HTERT RPE-1 (cell line): Measurements from ENCODE around the gene GJA4.

ENCODE experiments used
- in situ Hi-C: fragments of 300-500 bp; cut with MboI; formaldehyde crosslinking; loops from 4 replicates; pipeline ENCODE4 v1.14.3; 2020; ENCODE audit warnings: low sequenced_read_pairs

The GJA4 gene

DNA sequence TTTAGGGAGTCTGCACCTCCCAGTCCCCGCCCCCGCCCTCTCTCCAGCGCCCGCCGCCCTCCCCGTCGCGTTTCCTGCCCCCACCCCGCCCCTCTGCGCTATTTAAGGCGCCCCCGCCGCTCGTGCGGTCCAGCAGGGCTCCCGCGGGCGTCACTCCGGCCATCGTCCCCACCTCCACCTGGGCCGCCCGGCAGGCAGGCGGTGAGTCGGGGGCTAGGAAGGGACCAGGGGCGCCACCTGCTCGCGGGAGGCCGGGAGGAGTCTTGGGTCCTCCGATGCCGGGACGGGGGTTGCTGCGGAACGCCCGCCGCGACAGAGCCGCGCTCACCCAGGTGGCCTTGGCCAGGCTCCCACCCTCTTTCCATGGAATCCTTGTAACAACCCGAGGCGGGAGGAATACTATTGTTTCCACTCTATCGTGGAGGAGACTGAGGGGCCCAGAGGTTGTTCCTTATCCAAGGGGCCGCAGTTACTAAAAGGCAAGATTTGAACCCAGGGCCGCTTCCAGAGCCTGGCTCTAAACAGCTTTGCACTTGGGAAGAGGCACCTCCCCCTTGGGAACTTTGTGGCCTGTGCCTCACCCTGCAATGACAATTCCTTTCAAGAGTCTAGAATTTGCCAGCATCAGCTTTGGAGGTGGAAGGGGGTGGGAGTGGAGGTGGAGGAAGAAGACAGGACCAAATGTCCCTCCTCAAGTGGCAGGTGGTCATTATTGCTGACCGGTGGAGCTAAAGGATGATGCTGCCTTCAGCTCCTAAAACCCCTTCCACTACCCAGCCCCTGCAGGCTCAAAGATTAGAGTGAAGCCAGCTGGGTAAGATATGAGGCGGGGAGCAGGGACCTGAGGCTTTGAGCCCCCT is at the start of gene GJA4:
Gene GJA4 (plus strand): TSS at position 132 of the 860 bp plus-strand sequence. CDS start 1,215 bp downstream, outside the sequence.
- in situ Hi-C loops = no loop called here

DNA sequence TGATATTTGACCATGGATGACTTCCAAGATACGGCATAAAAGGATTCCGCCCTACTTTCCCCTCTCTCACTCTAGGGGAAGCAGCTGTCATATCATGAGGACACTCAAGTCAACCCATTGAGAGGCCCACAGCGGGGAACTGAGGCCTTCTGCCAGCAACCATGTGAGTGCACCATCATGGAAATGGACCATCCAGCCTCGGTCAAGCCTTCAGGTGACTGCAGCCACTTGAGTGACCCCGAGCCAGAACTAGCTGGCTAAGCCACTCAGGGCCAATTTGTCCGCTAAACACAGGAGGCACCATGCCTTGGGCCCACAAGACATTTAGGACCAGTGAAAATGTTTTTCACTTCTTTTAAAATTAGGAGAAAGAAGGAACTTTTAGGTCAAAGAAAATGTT is 49.0 kb upstream of the GJA4 start:
- in situ Hi-C loops = no loop called here

GRCh38 chr1:34744851-34745250 is 47.9 kb upstream of the GJA4 start:
- in situ Hi-C loops = no loop called here

GRCh38 chr1:34745666-34746065 is 47.1 kb upstream of the GJA4 start:
- in situ Hi-C loops = no loop called here

GRCh38 chr1:34746101-34746500 is 46.7 kb upstream of the GJA4 start:
- in situ Hi-C loops = no loop called here

DNA sequence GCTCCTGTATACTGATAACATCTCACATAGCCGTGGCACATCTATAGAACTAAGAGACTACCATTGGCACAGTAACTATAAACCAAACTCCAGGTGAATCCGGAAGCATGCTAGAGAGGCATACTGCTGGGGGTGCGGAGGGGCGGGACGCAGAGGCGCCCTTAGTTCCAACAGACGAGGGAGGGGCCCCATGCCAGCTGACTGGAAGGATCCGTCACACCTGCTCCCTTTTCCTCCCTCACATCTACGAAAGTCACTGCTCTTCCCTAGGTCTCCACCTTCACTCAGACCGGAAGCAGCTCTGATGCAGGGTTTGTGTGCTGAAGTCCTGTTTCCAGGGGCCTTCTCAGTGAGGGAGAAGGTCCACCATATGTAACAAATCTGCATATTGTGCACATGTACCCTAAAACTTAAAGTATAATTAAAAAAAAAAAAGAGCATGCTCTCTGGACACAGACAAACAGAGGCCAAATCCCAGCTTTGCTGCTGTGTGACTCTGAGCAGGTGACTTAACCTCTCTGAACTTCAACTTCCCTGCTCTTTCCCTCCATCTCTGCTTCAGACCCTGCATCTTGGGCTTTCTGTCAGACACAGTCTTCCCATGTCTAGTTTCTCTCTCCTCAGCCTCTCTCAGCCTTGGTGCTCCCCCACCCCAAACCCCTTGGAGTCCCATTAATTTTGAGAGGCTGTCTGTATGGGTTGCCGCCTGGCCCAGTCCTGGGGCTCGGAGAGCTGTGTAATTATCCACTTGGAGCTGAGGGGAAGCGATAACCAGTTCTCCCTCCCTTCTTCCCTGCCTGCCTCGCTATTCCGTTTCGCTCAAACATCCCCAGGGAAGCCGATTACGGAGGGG is 45.8 kb upstream of the GJA4 start:
- in situ Hi-C loops = no loop called here

DNA sequence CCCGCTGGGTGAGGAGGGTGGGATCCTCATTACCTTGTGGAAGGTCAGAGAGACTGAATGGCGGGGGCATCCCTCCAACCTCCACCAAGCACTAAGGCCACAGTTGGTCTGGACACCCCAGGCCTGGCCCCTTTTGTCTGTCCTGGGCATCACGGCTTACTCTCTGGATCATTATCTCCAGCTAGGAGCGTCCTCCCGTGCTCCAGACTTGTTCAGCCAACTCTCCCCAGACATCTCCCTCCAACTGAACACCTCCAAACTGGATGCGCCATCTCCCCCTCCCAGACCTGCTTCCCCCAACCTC is 45.2 kb upstream of the GJA4 start:
- in situ Hi-C loops = no loop called here

- in situ Hi-C loops = no loop called here
Measured at GRCh38 chr1:34749992-34750391, 42.8 kb upstream of the GJA4 start.

DNA sequence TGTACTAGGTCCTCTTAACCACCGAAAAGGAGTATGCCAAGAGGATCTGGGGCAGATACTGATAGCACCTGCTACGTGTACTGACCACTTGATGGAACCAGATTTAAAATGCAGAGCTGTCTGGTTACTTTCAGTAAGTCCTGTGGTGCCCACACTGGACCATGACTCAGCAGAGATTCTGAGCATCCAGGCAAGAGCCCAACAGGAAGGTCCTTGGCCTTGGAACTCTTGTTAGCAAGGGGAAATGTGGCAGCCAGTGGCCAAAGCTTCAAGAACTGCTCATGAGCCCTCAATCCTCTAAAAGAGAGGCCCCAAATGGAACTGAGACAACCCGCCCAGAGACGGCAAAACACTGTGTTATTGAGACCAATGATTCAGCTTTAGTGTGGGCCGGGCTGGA is 42.2 kb upstream of the GJA4 start:
- in situ Hi-C loops = no loop called here

DNA sequence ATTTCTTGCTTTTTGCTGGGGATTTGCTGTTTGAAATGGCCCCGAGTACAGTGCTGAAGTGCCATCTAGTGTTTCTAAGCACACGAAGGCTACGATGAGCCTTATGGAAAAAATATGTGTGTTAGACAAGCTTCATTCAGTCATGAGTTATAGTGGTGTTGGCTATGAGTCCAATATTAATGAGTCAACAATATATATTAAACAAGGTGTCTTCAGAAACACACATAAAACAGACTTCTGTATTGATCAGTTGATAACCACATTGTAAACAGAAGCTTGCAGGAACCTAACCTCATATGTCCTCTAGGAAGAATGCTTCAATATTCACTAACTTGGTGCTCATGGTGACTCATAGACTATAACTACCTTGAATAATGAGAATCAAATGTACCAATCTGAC is 39.6 kb upstream of the GJA4 start:
- in situ Hi-C loops = no loop called here

DNA sequence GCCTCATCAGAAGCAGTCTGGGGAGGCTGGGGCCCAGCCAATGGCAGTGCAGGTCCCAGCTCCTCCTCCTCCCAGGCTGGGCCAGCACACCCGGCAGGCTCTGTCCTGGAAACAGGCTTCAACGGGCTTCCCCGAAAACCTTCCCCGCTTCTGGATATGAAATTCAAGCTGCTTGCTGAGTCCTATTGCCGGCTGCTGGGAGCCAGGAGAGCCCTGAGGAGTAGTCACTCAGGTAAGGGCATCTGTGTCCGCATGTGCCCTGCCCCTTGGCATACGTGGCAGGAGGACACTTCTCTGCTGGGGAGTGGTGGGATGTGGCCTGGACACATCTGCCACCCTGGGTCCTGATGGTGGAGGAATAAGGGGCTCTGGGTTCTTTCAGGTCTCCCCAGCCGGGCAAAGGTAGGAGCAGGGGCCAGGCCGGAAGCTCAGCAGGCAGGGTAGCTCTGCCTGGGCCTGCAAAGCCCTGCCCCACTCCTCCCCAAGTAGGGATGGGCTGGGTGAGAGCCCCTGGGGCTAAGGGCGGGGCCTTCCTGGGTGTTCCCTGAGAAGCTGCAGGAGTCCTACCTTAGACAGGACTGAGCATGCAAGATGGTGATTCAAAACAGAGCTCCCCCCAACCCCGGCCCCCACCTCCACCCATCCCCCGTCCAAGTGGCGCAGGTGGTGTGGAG is 37.7 kb upstream of the GJA4 start, which contains the start of gene GJB5:
Gene GJB5 (plus strand): TSS at position 84 of the 674 bp plus-strand sequence. CDS start 2,284 bp downstream, outside the sequence.
- in situ Hi-C loops = no loop called here

DNA sequence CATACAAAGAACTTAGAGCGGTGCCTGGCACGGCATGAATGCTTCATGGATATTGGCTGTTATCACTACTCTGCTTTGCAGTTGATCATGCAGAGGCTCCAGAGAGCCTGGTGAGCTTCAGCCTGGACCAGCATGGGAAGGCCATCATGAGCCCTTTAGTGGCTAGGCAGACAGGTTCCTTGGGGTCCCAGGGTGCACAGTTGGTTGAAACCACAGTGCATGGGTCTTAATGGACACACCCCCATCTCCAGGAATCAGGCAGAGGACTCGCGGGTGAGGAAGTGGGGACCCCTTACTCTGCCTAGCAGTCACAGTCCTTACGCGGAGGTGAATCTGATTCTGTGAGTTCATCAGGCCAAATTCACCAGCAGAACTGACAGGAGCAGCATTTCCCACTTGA is 36.8 kb upstream of the GJA4 start:
- in situ Hi-C loops = no loop called here

- in situ Hi-C loops = no loop called here
Measured at GRCh38 chr1:34757386-34757785, 35.4 kb upstream of the GJA4 start.

GRCh38 chr1:34758751-34759150 is 34.0 kb upstream of the GJA4 start:
- in situ Hi-C loops = no loop called here

GRCh38 chr1:34759503-34760357 is 33.1 kb upstream of the GJA4 start, which contains the start of gene GJB4:
TSS of gene GJB4 (plus strand) at chr1:34759740. CDS start at chr1:34761255, 1,515 bp downstream.
- in situ Hi-C loops = no loop called here

DNA sequence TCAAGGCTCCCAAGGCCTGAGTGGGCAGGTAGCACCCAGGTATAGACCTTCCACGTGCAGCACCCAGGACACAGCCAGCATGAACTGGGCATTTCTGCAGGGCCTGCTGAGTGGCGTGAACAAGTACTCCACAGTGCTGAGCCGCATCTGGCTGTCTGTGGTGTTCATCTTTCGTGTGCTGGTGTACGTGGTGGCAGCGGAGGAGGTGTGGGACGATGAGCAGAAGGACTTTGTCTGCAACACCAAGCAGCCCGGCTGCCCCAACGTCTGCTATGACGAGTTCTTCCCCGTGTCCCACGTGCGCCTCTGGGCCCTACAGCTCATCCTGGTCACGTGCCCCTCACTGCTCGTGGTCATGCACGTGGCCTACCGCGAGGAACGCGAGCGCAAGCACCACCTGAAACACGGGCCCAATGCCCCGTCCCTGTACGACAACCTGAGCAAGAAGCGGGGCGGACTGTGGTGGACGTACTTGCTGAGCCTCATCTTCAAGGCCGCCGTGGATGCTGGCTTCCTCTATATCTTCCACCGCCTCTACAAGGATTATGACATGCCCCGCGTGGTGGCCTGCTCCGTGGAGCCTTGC is 31.5 kb upstream of the GJA4 start:
- in situ Hi-C loops = no loop called here

- in situ Hi-C loops = no loop called here
Measured at GRCh38 chr1:34761776-34762307, 31.0 kb upstream of the GJA4 start.

GRCh38 chr1:34762474-34763141 is 30.2 kb upstream of the GJA4 start:
- in situ Hi-C loops = no loop called here

DNA sequence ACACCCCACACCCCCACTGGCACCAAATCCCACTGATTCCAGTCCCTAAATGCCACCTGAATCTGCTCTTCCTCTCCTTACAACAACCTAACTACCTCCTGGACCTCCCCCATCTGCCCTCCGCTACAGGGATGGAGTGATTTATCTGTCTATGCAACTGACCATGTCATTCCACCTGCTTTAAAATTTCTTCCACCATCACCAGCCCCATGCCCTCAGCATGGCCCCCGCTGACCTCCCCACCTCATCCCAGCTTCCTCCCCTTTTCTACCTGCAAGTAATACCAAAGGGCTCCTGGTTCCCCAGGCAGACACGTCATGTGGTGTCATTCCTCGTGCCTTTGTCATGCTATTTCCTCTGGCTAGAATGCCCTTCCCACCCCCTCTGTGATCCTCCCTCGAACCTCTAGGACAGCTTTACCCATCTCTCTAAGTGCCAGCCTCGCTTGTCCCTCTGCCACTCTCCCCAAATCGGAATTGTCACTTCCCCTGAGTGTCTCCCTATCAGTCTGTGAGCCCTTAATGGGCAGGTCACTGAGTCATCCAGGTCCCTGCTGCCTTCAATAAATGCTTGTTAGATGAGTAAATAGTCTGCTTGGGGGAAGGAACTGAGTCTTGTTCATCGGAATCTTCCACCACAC is 29.5 kb upstream of the GJA4 start:
- in situ Hi-C loops = no loop called here
